ENCODE measurements around the gene DPP10. TPM values are rescaled to one million over a fixed set of nuclear protein-coding genes. Genes with fewer than 3 reads are reported as not detected.

The DPP10 gene
- total and polyA plus RNA-seq, 9 donors, result 0.12 to 5.9 (median 0.64) TPM; not detected in 3

GRCh38 chr2:114537777-114538176 is 95.3 kb downstream of the DPP10 start:
- peaks cover 2% of the 10 kb centered on the region for H3K27me3 ChIP-seq
- no peak overlapping the region for H3K27ac ChIP-seq
- H3K36me3 ChIP-seq, result no peaks in the 10 kb centered on the region
- DNase-seq, result no peak
- intact Hi-C loops (cut with DNase I), result no loop called here
- H3K9me3 ChIP-seq, result no peaks in the 10 kb centered on the region
- H3K4me1 ChIP-seq (ENCODE audit: insufficient read depth), result no peaks in the 10 kb centered on the region
- H3K4me3 ChIP-seq, result no peak overlapping the region
- no peak for TF ChIP-seq EP300 (IDR thresholded peaks at IDR 0.05)
- TF ChIP-seq POLR2A (IDR thresholded peaks at IDR 0.05), result no peak
- no peak for TF ChIP-seq CTCF (IDR thresholded peaks at IDR 0.05)
- 69 to 89% (median 72%) methylated on average over 1 of the region's 1 CpG for WGBS, 3 donors

- no peaks in the 10 kb centered on the region for H3K27me3 ChIP-seq
- no peaks in the 10 kb centered on the region for H3K4me1 ChIP-seq (ENCODE audit: insufficient read depth)
- WGBS, 3 donors, result 5 to 8% (median 6%) methylated on average over 2 of the region's 2 CpGs
- H3K27ac ChIP-seq, result peak overlapping the region in 1 of 2 donors; percentile 3
- H3K9me3 ChIP-seq, result no peaks in the 10 kb centered on the region
- TF ChIP-seq POLR2A (IDR thresholded peaks at IDR 0.05), result no peak
- TF ChIP-seq EP300 (IDR thresholded peaks at IDR 0.05), result no peak
- no peak for TF ChIP-seq CTCF (IDR thresholded peaks at IDR 0.05)
- no peaks in the 10 kb centered on the region for H3K36me3 ChIP-seq
- DNase-seq, result no peak
- intact Hi-C loops (cut with DNase I), result no loop called here
- H3K4me3 ChIP-seq, result peak overlapping the region; percentile 9
Observed at GRCh38 chr2:114542695-114543094, 100.3 kb downstream of the DPP10 start.

- intact Hi-C loops (cut with DNase I), result no loop called here
- no peaks in the 10 kb centered on the region for H3K36me3 ChIP-seq
- no peaks in the 10 kb centered on the region for H3K4me1 ChIP-seq (ENCODE audit: insufficient read depth)
- no peaks in the 10 kb centered on the region for H3K9me3 ChIP-seq
- DNase-seq, result peak; percentile 27 to 45 (median 35)
- H3K4me3 ChIP-seq, result peak overlapping the region; percentile 9
- 2 to 4% (median 3%) methylated on average over 7 of the region's 7 CpGs for WGBS, 3 donors
- H3K27ac ChIP-seq, result peak overlapping the region in 1 of 2 donors; percentile 3
- H3K27me3 ChIP-seq, result no peaks in the 10 kb centered on the region
- TF ChIP-seq CTCF (IDR thresholded peaks at IDR 0.05) (no peak), POLR2A (IDR thresholded peaks at IDR 0.05) (no peak), EP300 (IDR thresholded peaks at IDR 0.05) (no peak)
Observed at GRCh38 chr2:114543236-114543766, 100.9 kb downstream of the DPP10 start.

GRCh38 chr2:114545052-114545451 is 102.6 kb downstream of the DPP10 start:
- H3K9me3 ChIP-seq, result no peaks in the 10 kb centered on the region
- H3K27me3 ChIP-seq, result no peaks in the 10 kb centered on the region
- H3K36me3 ChIP-seq, result no peaks in the 10 kb centered on the region
- TF ChIP-seq POLR2A (IDR thresholded peaks at IDR 0.05), result no peak
- TF ChIP-seq CTCF (IDR thresholded peaks at IDR 0.05), result no peak
- TF ChIP-seq EP300 (IDR thresholded peaks at IDR 0.05), result no peak
- WGBS, 3 donors, result 92 to 98% (median 97%) methylated on average over 2 of the region's 2 CpGs
- H3K4me1 ChIP-seq (ENCODE audit: insufficient read depth), result no peaks in the 10 kb centered on the region
- DNase-seq, result no peak
- no peak overlapping the region for H3K27ac ChIP-seq
- no peak overlapping the region for H3K4me3 ChIP-seq
- intact Hi-C loops (cut with DNase I), result no loop called here
